Astrocyte of the hippocampus (primary cell): ENCODE data around the gene KLK2.

Experiments used
- DNase-seq: peaks from one replicate; pipeline ENCODE4 v3.0.0; 2011; ENCODE audit warnings: low read depth, low spot score

KLK2 gene

GRCh38 chr19:50924586-50924985 lies 51.3 kb downstream of the KLK2 start:
- no peak for DNase-seq

- DNase-seq, result no peak
These were observed 52.5 kb downstream of the KLK2 start for GRCh38 chr19:50925734-50926133.

GRCh38 chr19:50926144-50926543 lies 52.9 kb downstream of the KLK2 start:
- DNase-seq, result no peak

- DNase-seq, result no peak
These were observed 55.6 kb downstream of the KLK2 start for GRCh38 chr19:50928831-50929230.
